AG09309 (cell line): ENCODE data around the gene DDOST.

Experiments
- DNase-seq: peaks from one replicate; pipeline ENCODE4 v3.0.0-alpha.2; 2010; ENCODE audit warnings: low read depth
- H3K4me3 ChIP-seq: 2 replicates; pipeline ENCODE4 v1.5.1; 2011; ENCODE audit warnings: mild to moderate bottlenecking, low read depth, low read length, moderate library complexity; ENCODE audit not compliant: control insufficient read depth
- CTCF ChIP-seq: IDR thresholded peaks from 2 replicates; pipeline ENCODE4 v1.5.1; 2011; ENCODE audit warnings: mild to moderate bottlenecking, low read depth, low read length, inconsistent platforms; ENCODE audit not compliant: insufficient read depth, control insufficient read depth; ENCODE audit errors: missing control alignments

The DDOST gene

GRCh38 chr1:20684651-20685050 is 23.5 kb upstream of the DDOST start:
- DNase-seq: no peak
- TF ChIP-seq CTCF: no peak
- H3K4me3 ChIP-seq: no peak overlapping the region

- DNase-seq: no peak
Measured at GRCh38 chr1:20684050-20684620, 23.0 kb upstream of the DDOST start.

DNA sequence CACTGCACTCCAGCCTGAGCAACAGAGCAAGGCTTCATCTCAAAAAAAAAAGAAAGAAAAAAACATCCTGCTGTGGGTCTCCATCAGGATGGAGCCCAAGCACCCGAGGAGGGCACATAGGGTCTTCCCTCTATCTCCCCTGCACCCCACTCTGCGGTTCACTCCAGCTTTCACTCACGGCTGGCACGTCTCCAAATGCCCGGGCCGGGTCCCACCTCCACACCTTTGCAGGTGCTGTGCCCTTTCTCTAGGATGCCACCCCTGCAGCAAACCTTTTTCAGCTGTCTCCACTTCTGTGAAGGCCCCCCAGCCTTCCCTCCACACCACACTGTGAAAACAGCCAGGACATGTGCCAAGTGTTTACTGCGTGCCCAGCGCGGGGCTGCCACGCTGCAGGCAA is 22.4 kb upstream of the DDOST start:
- DNase-seq: no peak
- TF ChIP-seq CTCF: no peak
- no peak overlapping the region for H3K4me3 ChIP-seq

More at GRCh38 chr1:20684050-20684620, 23.0 kb upstream of the DDOST start:
- no peak for TF ChIP-seq CTCF
- H3K4me3 ChIP-seq: no peak overlapping the region

DNA sequence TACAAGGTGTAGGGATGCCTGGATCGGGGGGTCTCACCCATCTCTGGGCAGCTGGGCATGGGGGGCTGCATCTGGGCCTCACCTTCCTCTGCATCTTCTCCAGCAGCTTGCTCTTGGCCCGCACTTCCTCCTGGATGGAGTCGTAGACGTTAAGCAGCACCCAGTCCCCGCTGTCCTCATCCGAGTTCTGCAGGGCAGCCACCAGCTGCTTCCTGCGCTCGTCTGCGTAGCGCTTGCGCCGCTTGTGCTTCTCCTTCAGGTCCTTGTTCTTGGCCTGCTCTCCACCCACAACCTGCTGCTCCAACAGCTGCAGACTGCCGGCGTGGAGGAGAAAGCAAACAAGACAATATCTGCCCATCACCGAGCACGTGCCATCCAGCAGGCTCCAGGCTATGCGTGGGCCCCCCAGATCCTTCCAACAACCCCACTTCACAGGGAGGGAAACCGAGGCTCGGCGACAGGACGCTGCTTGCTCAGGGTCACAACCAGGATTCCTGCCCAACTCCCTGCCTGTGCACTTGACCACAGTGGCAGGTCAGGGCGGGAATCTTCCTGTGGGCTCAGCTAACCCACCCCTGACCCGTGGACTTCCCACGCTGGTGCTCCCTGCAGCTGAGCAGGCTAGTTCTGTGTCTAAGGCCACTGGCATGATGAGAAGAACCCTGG is 21.5 kb upstream of the DDOST start:
- DNase-seq: no peak
- no peak for TF ChIP-seq CTCF
- H3K4me3 ChIP-seq: no peak overlapping the region

DNA sequence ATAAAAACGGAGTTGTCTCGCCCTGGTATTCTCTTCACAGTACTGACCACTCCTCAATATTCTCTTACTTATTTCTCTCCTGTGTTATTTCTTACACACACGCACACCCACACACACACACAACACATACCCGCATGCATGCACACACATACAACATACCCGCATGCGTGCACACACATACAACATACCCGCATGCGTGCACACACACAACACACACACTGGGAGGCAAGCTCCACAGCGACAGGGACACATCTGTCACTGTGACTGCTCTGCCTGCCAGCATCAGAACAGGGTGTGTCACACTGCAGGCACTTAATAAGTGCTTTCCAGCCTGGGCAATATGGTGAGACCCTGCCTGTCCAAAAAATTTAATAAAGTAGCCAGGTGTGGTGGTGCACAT is 20.8 kb upstream of the DDOST start:
- H3K4me3 ChIP-seq: no peak overlapping the region
- no peak for TF ChIP-seq CTCF
- DNase-seq: no peak

DNA sequence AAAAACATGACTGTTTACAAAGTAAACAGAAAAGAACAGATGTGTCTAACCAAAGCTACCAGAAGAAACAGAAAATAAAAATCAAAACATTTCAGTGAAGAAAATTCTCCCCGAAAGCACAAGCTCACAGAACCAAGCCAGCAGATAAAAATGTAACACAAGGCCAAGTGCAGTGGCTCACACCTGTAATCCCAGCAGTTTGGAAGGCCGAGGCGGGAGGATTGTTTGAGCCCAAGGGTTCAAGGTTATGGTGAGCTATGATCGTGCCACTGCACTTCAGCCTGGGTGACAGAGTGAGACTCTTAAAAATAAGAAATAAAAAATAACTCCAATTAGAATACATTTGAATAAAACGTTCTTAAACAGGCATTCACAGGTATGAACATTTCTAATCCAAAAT is 19.1 kb upstream of the DDOST start:
- TF ChIP-seq CTCF: no peak
- DNase-seq: no peak
- no peak overlapping the region for H3K4me3 ChIP-seq
